NCI-H2107 treated with DMSO at 0.1 percent for 48 hours (cell line): ENCODE results near the gene ARRDC1.
"Not testable (repeated sequence)": the region's sequence is repeated elsewhere in the genome, so short reads cannot be mapped to it uniquely, and the experiment has no call there.

Experiments used
- DNase-seq: peaks from one replicate; lab custom pipeline; 2025; ENCODE audit not compliant: unreplicated experiment; lab: John Stamatoyannopoulos, UW

ARRDC1 gene

GRCh38 chr9:137605121-137606004, at the start of gene ARRDC1:
TSS of gene ARRDC1 (plus strand) at chr9:137605686. CDS start at chr9:137605718, 32 bp downstream.
- DNase-seq, result peak; percentile 79

GRCh38 chr9:137556069-137556838, 49.2 kb upstream of the ARRDC1 start:
- DNase-seq, result no peak

- no peak for DNase-seq
Measured at GRCh38 chr9:137558127-137558526, 47.4 kb upstream of the ARRDC1 start.

- no peak for DNase-seq
Measured at GRCh38 chr9:137564134-137564533, 41.4 kb upstream of the ARRDC1 start.

- no peak for DNase-seq
Measured at GRCh38 chr9:137564817-137565411, 40.6 kb upstream of the ARRDC1 start.

- DNase-seq, result not testable (repeated sequence)
Measured at GRCh38 chr9:137568445-137568844, 37.0 kb upstream of the ARRDC1 start.

- no peak for DNase-seq
Measured at GRCh38 chr9:137569609-137570203, 35.8 kb upstream of the ARRDC1 start.

- DNase-seq, result no peak
Measured at GRCh38 chr9:137570566-137570965, 34.9 kb upstream of the ARRDC1 start.

- no peak for DNase-seq
Measured at GRCh38 chr9:137574192-137574591, 31.3 kb upstream of the ARRDC1 start.

- DNase-seq, result no peak
Measured at GRCh38 chr9:137575364-137575715, 30.1 kb upstream of the ARRDC1 start.

- no peak for DNase-seq
Measured at GRCh38 chr9:137575716-137576411, 29.6 kb upstream of the ARRDC1 start.

- DNase-seq, result peak; percentile 79
Measured at GRCh38 chr9:137578518-137579258, 26.8 kb upstream of the ARRDC1 start, which contains the start of gene DPH7. TSS of gene DPH7 (minus strand) at chr9:137578925. CDS start at chr9:137578777, 148 bp downstream.

GRCh38 chr9:137579259-137579604, 26.3 kb upstream of the ARRDC1 start:
- DNase-seq, result no peak

GRCh38 chr9:137580209-137580953, 25.1 kb upstream of the ARRDC1 start:
- no peak for DNase-seq

GRCh38 chr9:137580954-137581322, 24.5 kb upstream of the ARRDC1 start:
- DNase-seq, result no peak

- no peak for DNase-seq
Measured at GRCh38 chr9:137581361-137582285, 23.9 kb upstream of the ARRDC1 start.

- no peak for DNase-seq
Measured at GRCh38 chr9:137582286-137582860, 23.1 kb upstream of the ARRDC1 start.

GRCh38 chr9:137583347-137583746, 22.1 kb upstream of the ARRDC1 start:
- DNase-seq, result no peak
